GM12878 (cell line): Measurements from ENCODE around the gene ESRP2. TPM values are rescaled to one million over a fixed set of nuclear protein-coding genes. Genes with fewer than 3 reads are reported as not detected.

ENCODE experiments used
- ATAC-seq: fragments of 200-7000 bp; cut with Tn5 transposase; 3 replicates; pipeline ENCODE4 v1.9.1; 2020; ENCODE audit warnings: mild to moderate bottlenecking, moderate library complexity
- BruUV-seq: library from RNA; stranded (reverse); fragments of 400-500 nt; replicated peaks from 2 replicates; lab custom pipeline; 2021; lab: Mats Ljungman, UMichigan
- CTCF ChIA-PET: fragments of 300-600 bp; sonication (Branson Sonifier 250); formaldehyde crosslinking; extraction: SDS; loops from one replicate; lab custom pipeline; 2021; ENCODE audit warnings: inconsistent platforms; lab: Yijun Ruan, JAX
- POLR2A ChIA-PET: fragments of 350-600 bp; formaldehyde crosslinking; extraction: SDS; loops from one replicate; lab custom pipeline; 2021; ENCODE audit warnings: inconsistent platforms; lab: Charles Lee
- RAD21 ChIA-PET: fragments of 300-600 bp; sonication (Branson Sonifier 250); formaldehyde crosslinking; loops from one replicate; lab custom pipeline; 2023; ENCODE audit warnings: antibody characterized with exemption; ENCODE audit not compliant: unreplicated experiment; lab: Charles Lee
- SMC1A ChIA-PET: fragments of 300-600 bp; sonication (Branson Sonifier 250); formaldehyde crosslinking; loops from one replicate; lab custom pipeline; 2023; ENCODE audit not compliant: unreplicated experiment, uncharacterized antibody; lab: Charles Lee
- DNase-seq: peaks from one replicate; pipeline ENCODE4 v3.0.0-alpha.2; 2011; ENCODE audit warnings: low read depth, low spot score
- FAIRE-seq: peaks from 3 replicates; lab custom pipeline; 2011; peaks lifted over from hg19 to GRCh38; lab: Jason Lieb, UNC
- H2AFZ ChIP-seq: 2 replicates; pipeline ENCODE4 v1.6.0; 2011; ENCODE audit warnings: low read depth, low read length, control low read depth; ENCODE audit not compliant: control insufficient read depth
- H3K27ac ChIP-seq: 2 replicates; pipeline ENCODE4 v1.5.1; 2011; ENCODE audit warnings: control low read depth; ENCODE audit not compliant: control insufficient read depth, insufficient read depth
- H3K27me3 ChIP-seq, 2 experiments: replicated peaks in 1 of 2; 2 replicates each; pipeline versions ENCODE4 v1.6.0 to v1.6.1; 2011; ENCODE audit warnings: low read length in 1 of 2; ENCODE audit not compliant: control insufficient read depth in 2 of 2, insufficient read depth in 2 of 2
- H3K36me3 ChIP-seq, 2 experiments: 2 replicates each; pipeline ENCODE4 v1.5.1; 2011; ENCODE audit warnings: low read length in 1 of 2; ENCODE audit not compliant: control insufficient read depth in 2 of 2, insufficient read depth in 2 of 2
- H3K4me1 ChIP-seq: 2 replicates; pipeline ENCODE4 v1.6.1; 2011; ENCODE audit warnings: mild to moderate bottlenecking, low read length, moderate library complexity, mixed read lengths; ENCODE audit not compliant: control insufficient read depth, insufficient read depth
- H3K4me2 ChIP-seq: 2 replicates; pipeline ENCODE4 v1.6.0; 2011; ENCODE audit warnings: control low read depth; ENCODE audit not compliant: control insufficient read depth, insufficient read depth
- H3K4me3 ChIP-seq: fragments of 200-600 bp; sonication (generic); 2 replicates; pipeline ENCODE4 v1.5.1; 2016
- H3K79me2 ChIP-seq: 2 replicates; pipeline ENCODE4 v1.6.0; 2011; ENCODE audit warnings: low read length; ENCODE audit not compliant: control insufficient read depth, insufficient read depth
- H3K9ac ChIP-seq: 2 replicates; pipeline ENCODE4 v1.8.0; 2011; ENCODE audit warnings: low read length, control low read depth, mixed read lengths; ENCODE audit not compliant: control insufficient read depth, insufficient read depth
- H3K9me3 ChIP-seq: replicated peaks from 3 replicates; pipeline ENCODE4 v1.5.1; 2011; ENCODE audit warnings: mild to moderate bottlenecking, low read length; ENCODE audit not compliant: control insufficient read depth, insufficient read depth
- H4K20me1 ChIP-seq: 2 replicates; pipeline ENCODE4 v1.6.0; 2011; ENCODE audit not compliant: control insufficient read depth, insufficient read depth
- BMI1 ChIP-seq: fragments of 450-650 bp; IDR thresholded peaks from 2 replicates; pipeline ENCODE4 v1.6.1; 2016; ENCODE audit warnings: mild to moderate bottlenecking, moderate library complexity, borderline replicate concordance
- BRCA1 ChIP-seq: IDR thresholded peaks from 2 replicates; pipeline ENCODE4 v1.6.1; 2011; ENCODE audit warnings: low read depth, low read length, improper control_type of control experiment
- CHD1 ChIP-seq: IDR thresholded peaks from 2 replicates; pipeline ENCODE4 v1.6.1; 2012; ENCODE audit warnings: low read depth, low read length, improper control_type of control experiment
- HDGF ChIP-seq: fragments of 450-650 bp; IDR thresholded peaks from 2 replicates; pipeline ENCODE4 v1.6.1; 2016; ENCODE audit warnings: antibody characterized with exemption
- NBN ChIP-seq: fragments of 450-650 bp; IDR thresholded peaks from 2 replicates; pipeline ENCODE4 v1.6.1; 2016
- NFXL1 ChIP-seq: fragments of 450-650 bp; IDR thresholded peaks from 2 replicates; pipeline ENCODE4 v1.6.1; 2017; ENCODE audit warnings: antibody characterized with exemption, mild to moderate bottlenecking, borderline replicate concordance
- TAF1 ChIP-seq: IDR thresholded peaks from 2 replicates; pipeline ENCODE4 v1.6.1; 2011; ENCODE audit warnings: mild to moderate bottlenecking, low read depth, low read length, borderline replicate concordance
- WGBS: methylation state at CpG from one replicate; pipeline ENCODE4 v1.1.6; 2016; ENCODE audit warnings: low lambda C conversion rate; ENCODE audit not compliant: insufficient replicate concordance, insufficient coverage; ENCODE audit errors: missing lambda C conversion rate; 5-methylcytosine and 5-hydroxymethylcytosine counted together
- in situ Hi-C: fragments of 300-500 bp; cut with MboI; formaldehyde crosslinking; loops from 9 replicates; pipeline ENCODE4 v1.14.3; 2018; ENCODE audit warnings: mixed read lengths
- intact Hi-C: fragments of 100-400 bp; cut with micrococcal nuclease; formaldehyde crosslinking; loops from one replicate; pipeline ENCODE4 v1.14.2; 2022; ENCODE audit not compliant: unreplicated experiment
- polyA plus RNA-seq, 11 experiments: library from polyadenylated mRNA; depleted of rRNA in 4 of 11; unstranded in 6 of 11; stranded (reverse) in 5 of 11; fragments of >200 nt; fragmentation: Nextera tagmentation in 4 of 11; fragmentation: Illumina TruSeq in 1 of 11; extraction: Ambion mirVana in 4 of 11; extraction: Trizol in 1 of 11; gene quantifications; 1 replicate in 1 of 11; 2 replicates in 10 of 11; pipeline versions ENCODE4 v1.2.1 to v1.2.3, GENCODE V29; 2011 to 2016; ENCODE audit warnings: inconsistent platforms in 2 of 11, missing spikeins in 2 of 11, low read depth in 1 of 11
- total RNA-seq, 4 experiments: library from RNA; depleted of rRNA in 3 of 4; stranded (reverse); fragments of >200 nt in 3 of 4; fragmentation: Illumina TruSeq in 1 of 4; extraction: Trizol in 1 of 4; gene quantifications; 2 replicates each; pipeline versions ENCODE4 v1.2.1 to v1.2.3, GENCODE V29; 2013 to 2021
- TF ChIP-seq, protein P1 (sequence below): fragments of 450-650 bp; IDR thresholded peaks from 2 replicates; pipeline ENCODE4 v1.6.1; 2016; ENCODE audit warnings: mild to moderate bottlenecking
- TF ChIP-seq, protein P2 (sequence below): fragments of 450-650 bp; IDR thresholded peaks from 2 replicates; pipeline ENCODE4 v1.6.1; 2016; ENCODE audit warnings: mild to moderate bottlenecking
- TF ChIP-seq, protein P3 (sequence below): fragments of 450-650 bp; IDR thresholded peaks from 2 replicates; pipeline ENCODE4 v1.6.1; 2017; ENCODE audit warnings: low read depth, mild to moderate bottlenecking, moderate library complexity

The ESRP2 gene
- total and polyA plus RNA-seq, 10 of the 15 experiments (the other 5 are each of a cell fraction or from before 2014, with no cell fraction given) = 0.04 to 0.64 (median 0.08) TPM; not detected in 3

DNA sequence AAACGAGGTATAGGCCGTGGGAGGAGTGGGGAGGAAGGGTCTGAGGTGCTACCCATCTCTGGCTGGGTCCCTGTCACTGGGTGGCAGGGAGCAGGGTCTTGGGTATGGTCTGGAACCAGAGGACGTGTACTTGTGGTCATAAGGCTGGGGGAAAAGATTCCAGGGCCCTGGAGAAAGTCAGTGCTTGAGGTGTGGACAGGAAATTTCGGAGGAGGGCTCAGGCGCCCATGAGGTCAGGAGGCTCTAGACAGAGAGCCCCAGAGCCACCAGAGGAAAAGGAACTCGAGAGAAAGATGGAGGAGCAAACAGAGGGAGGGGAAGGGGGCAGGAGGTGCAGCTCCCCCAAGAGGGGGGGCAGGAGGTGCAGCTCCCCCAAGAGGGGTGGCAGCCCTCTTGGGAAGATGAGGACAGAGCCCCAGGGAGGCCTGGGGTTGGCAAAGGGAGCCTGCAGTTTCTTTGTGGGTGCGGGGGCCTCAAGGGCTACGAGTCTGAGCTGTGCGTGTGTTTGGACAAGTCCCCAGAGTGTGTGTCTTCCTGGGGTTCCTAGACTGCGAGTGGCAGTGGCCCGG is 27.7 kb upstream of the ESRP2 start:
- DNase-seq (no peak), FAIRE-seq (no peak)
- peak overlapping the region; percentile 85 for H3K27ac ChIP-seq
- peaks cover 15% of the 10 kb centered on the region for H3K4me1 ChIP-seq
- peak overlapping the region; percentile 87 for H3K4me3 ChIP-seq
- CTCF ChIA-PET = interaction anchor here (0.7 to 9.0 kb wide), 25 partner anchors 8 to 272 kb away, joined by 3 to 747 read pairs (median 8); partner anchors contain the start of genes PLA2G15, PRMT7 and SLC7A6OS
- RAD21 ChIA-PET = interaction anchor here (0.7 to 10.2 kb wide), 18 partner anchors 9 to 153 kb away, joined by 3 to 399 read pairs (median 4); partner anchors contain the start of genes PRMT7 and SLC7A6OS
- H3K36me3 ChIP-seq = peaks cover 5 to 6% of the 10 kb centered on the region in 2 experiments; a peak in 2 of 4 replicates
- in situ Hi-C loops (no loop called here), intact Hi-C loops (loop anchor here (1.0 to 5.0 kb wide), 3 partner anchors 26 to 249 kb away; partner anchors contain the start of genes PRMT7 and SLC7A6OS)
- no peaks in the 10 kb centered on the region for H3K9me3 ChIP-seq
- no peaks in the 10 kb centered on the region for H3K27me3 ChIP-seq
- BruUV-seq = no TSS peak
- POLR2A ChIA-PET = interaction anchor here (0.5 to 4.7 kb wide), 15 partner anchors 9 to 404 kb away, joined by 3 to 58 read pairs (median 6); partner anchors contain the start of genes PRMT7 and SLC7A6OS
- peak overlapping the region; percentile 94 for H2AFZ ChIP-seq
- H3K9ac ChIP-seq = peak overlapping the region; percentile 87
- peaks cover 52% of the 10 kb centered on the region for H3K79me2 ChIP-seq
- H4K20me1 ChIP-seq = no peaks in the 10 kb centered on the region
- H3K4me2 ChIP-seq = peak overlapping the region; percentile 52
- 31% methylated on average over 11 of the region's 11 CpGs for WGBS
- TF ChIP-seq, protein P1, sequence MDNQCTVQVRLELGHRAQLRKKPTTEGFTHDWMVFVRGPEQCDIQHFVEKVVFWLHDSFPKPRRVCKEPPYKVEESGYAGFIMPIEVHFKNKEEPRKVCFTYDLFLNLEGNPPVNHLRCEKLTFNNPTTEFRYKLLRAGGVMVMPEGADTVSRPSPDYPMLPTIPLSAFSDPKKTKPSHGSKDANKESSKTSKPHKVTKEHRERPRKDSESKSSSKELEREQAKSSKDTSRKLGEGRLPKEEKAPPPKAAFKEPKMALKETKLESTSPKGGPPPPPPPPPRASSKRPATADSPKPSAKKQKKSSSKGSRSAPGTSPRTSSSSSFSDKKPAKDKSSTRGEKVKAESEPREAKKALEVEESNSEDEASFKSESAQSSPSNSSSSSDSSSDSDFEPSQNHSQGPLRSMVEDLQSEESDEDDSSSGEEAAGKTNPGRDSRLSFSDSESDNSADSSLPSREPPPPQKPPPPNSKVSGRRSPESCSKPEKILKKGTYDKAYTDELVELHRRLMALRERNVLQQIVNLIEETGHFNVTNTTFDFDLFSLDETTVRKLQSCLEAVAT = peak; percentile 61; the same call in 1 of the 2 replicates
- peak; percentile 65; the same call in 1 of the 2 replicates for TF ChIP-seq NBN
- TF ChIP-seq CHD1 = no peak
- TF ChIP-seq, protein P2, sequence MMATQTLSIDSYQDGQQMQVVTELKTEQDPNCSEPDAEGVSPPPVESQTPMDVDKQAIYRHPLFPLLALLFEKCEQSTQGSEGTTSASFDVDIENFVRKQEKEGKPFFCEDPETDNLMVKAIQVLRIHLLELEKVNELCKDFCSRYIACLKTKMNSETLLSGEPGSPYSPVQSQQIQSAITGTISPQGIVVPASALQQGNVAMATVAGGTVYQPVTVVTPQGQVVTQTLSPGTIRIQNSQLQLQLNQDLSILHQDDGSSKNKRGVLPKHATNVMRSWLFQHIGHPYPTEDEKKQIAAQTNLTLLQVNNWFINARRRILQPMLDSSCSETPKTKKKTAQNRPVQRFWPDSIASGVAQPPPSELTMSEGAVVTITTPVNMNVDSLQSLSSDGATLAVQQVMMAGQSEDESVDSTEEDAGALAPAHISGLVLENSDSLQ = 0 out of 2 replicates have a peak, but pooled peaks have one; percentile 45
- no peak for TF ChIP-seq NFXL1
- TF ChIP-seq BMI1 = no peak
- TF ChIP-seq TAF1 = 0 out of 2 replicates have a peak, but pooled peaks have one; percentile 47
- peak; percentile 92 for TF ChIP-seq HDGF
- TF ChIP-seq, protein P3, sequence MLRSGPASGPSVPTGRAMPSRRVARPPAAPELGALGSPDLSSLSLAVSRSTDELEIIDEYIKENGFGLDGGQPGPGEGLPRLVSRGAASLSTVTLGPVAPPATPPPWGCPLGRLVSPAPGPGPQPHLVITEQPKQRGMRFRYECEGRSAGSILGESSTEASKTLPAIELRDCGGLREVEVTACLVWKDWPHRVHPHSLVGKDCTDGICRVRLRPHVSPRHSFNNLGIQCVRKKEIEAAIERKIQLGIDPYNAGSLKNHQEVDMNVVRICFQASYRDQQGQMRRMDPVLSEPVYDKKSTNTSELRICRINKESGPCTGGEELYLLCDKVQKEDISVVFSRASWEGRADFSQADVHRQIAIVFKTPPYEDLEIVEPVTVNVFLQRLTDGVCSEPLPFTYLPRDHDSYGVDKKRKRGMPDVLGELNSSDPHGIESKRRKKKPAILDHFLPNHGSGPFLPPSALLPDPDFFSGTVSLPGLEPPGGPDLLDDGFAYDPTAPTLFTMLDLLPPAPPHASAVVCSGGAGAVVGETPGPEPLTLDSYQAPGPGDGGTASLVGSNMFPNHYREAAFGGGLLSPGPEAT = peak; percentile 13; the same call in 1 of the 2 replicates
- TF ChIP-seq BRCA1 = no peak
- TF ChIP-seq, all 136 proteins: peak for 6
- SMC1A ChIA-PET = interaction anchor here (0.8 to 18.5 kb wide), 18 partner anchors 15 to 206 kb away, joined by 3 to 253 read pairs (median 4); partner anchors contain the start of genes PRMT7 and SLC7A6OS
- ATAC-seq = peak; percentile 6; the same call in 2 of the 3 replicates
